SKM-1 treated with dmso at 0.1 percent for 144 hours (cell line): ENCODE results near the gene CCL27.

Experiments
- DNase-seq: peaks from one replicate; lab custom pipeline; 2025; ENCODE audit not compliant: unreplicated experiment; lab: John Stamatoyannopoulos, UW

The CCL27 gene

DNA sequence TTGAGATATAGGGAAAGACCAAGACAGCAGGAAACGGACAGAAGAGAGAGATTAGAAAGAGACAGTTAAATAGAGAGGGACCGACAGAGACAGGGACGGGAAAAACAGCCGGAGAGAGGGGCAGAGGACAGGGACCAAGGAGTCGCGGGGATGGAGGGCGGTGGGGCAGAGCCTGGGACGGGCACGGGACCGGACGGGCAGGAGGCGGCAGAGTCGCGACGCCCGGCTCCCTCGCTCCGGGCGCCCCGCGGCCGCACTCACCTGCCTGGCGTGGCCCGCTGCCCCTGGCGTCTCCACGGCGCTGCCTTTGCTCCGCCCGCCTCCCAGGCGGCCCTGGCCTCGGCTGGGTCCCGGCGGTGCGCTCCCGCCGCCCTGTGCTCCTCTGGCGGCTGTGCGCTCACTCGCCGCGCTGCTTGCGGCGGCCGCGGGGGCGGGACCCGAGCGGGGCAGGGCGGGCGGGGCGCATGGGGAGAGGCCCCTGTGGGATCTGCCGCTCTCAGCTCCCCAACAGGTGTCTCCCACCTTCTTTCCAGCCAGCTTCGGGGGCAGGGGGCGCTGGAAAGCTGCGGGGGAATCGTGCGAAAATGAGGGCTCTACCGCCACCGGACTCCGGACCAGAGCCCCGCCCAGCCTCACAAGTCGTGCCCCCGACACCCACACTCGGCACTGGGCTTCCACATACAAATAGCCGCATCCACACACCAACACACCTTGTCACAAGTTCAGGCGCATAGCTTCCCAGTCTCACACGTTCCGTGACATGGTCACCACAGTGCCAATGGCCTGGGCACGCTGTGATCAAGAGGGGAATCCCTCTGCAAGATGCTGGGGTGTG lies 33.6 kb downstream of the CCL27 start, which contains the start of gene ARID3C:
Gene ARID3C (minus strand): TSS at position 411 of the 835 bp plus-strand sequence. CDS start 1,052 bp downstream, outside the sequence.
- no peak for DNase-seq

DNA sequence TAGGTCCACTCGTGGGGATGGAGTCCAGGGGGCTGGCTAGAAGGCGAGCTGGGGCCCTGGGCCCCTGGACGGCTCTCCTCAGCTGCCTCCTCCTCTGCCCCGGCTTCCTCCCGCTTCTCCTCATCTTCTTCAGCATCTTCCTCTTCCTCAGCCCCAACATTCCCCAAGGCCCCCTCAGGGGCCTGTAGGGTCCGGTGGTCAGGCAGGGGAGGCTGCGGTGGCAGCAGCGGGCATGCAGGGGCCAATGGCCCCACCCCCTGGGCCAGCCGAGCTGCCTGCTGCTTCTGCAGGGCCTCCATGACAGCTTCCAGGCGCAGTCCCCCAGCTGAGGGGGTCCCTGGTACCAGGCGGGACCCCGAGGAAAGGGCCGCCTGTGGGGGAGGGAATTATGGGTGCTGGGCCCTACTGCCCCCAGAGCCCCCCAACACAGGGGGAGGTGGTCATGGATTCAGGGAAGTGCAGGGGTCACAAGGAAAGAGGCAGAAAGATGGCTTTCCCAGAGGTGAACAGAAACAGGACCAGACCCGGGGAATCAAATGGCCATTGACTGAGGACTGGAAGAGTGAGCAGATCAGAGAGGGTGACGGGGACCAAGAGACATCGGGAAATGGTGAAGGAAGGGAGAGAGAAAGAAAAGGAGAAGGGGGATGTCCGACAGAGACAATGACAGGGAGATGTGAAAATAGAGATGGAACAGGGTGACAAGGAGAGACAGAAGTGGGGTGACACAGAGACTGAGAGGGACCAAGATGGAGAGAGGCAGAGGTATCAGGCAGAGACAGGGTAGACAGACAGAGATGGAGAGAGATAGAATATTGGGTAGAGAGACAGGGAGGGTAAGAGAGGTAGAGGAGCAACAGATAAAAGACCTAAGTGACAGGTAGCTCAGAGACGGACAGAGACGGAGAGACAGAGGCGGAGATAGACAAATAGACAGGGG lies 34.5 kb downstream of the CCL27 start:
- DNase-seq, result no peak

DNA sequence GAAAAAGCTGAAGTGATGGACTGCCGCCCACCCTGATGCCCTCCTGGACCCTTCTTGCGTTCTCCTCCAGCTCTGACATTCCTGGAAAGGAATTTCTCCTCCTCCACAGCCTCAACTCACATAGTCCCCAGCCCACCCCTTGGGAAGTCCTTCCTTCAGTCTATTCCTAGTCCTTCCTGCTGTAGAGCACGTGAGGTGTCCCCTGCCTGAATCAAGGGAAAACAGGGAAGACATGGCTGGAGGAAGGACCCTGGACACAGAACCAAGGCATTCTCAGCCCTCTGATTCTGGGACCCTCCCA lies 37.3 kb downstream of the CCL27 start:
- no peak for DNase-seq

DNA sequence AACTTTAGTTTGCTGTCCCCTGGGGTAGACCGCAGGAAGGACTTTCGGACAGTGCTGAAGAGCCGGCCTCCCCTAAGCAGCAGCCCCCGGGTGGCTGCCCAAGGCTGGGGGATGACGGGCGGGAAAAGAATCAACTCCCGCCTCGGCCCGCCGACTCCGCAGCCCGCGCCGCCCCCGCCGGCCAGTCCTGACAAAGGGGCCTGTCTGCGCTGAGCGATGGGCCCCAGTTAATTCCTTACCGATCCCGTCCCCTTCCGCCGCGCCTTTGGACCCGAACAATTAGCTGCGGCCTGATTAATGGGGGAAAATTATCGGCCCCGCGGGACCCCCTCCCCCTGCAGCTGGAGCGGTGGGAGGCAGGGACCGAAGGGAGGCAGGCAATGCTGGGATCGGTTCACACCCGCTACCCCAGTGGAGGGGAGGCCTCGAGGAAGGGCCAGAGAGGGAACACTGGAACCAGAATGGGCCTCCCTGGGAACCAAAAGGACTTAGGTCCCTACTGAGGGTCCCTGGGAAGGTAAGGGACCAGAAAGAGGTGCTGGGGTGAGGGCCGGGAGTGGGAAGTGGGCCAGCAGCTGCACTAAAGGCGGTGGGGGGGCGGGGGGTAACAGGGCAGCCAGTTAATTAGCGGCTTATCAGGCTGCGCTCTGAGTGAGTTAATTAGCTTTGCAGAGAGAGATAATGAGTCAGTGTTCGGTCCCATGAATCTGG lies 37.8 kb downstream of the CCL27 start:
- no peak for DNase-seq

DNA sequence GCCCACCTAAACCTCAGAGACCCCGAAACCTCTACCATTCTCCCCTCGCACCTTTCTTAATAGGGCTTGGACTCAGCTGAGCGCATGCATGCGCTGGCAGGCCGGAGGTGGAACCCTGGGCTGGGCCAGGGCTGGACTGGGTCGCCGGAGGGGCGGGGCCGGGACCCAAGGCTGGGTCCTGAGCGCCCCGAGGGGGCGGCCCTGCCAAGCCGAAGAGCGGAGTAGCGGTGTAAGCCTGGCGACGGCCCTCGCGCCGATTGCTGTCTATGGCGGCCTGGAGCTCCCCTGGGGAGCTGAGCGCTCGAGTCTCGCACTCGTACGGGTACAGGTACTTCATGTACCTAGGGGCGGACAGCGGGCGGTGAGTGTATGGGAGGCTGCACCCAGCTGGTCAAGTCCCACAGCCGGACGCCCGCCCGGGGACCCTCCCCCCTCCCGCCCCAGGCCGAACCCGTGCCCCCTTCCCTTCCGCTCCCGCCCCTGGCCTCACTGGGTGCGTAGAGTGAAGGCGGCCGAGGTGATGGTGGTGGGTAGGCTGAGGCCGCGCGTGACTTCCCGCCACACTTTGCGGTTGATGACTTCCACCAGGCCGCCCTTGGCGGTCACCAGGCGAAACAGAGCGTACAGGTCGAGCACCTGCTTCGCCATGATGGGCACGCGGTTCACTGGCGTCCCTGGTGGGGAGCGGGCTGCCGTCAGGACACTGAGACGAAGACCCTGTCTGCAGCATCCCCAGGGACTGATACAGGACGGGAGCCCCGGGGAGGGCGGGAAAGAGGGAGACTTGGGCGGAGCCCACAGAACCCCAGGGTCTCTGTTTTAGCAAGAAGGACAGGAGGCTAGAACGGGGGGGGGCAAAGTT lies 38.9 kb downstream of the CCL27 start:
- no peak for DNase-seq

DNA sequence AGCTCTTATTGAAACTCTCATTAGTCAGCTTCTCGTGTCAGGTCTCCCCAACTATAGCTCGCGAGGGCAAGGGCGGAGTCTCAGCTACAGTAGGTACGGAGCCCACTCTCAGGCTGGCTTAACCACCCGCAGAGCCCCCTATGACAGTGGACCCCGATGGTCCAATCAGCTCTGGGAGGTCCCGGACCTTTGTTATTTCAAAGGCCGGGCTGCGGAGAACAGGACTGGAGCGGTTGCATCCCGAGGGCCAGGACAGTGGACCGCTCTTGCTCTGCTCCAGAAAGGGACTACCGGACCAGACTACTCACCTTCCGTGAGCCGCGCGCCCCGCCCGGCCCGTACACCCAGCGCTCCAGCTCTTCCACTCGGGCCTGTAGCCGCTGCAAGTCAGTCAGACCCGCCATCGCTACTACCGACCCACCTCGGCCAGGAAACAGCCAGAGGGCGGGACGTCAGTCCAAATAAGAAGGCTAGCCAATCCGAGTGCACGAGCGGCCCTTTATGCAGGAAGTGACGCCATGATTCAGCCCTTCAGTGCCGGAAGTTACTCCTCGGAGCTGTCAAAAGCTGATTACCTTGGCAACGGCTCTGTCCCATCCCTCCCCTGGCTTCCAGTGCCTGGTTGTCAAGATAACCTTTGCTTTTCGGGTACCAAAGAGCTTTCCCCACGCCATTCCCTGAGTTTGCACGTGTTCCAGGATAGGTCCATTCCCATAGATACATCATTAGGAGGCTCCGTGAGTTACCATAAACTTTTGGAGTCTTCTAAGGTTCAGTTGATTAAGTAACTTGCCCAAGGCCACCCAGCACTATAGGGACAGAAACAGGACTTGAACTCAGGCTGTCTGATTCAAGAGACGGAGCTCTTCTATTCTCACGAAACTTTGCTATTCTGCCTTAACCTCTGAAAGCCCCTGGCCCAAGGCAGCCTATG lies 42.1 kb downstream of the CCL27 start, which contains the start of gene DCTN3:
Gene DCTN3 (minus strand): TSS at position 435 of the 934 bp plus-strand sequence. CDS start 31 bp downstream, at position 404.
- peak; percentile 89 for DNase-seq

DNA sequence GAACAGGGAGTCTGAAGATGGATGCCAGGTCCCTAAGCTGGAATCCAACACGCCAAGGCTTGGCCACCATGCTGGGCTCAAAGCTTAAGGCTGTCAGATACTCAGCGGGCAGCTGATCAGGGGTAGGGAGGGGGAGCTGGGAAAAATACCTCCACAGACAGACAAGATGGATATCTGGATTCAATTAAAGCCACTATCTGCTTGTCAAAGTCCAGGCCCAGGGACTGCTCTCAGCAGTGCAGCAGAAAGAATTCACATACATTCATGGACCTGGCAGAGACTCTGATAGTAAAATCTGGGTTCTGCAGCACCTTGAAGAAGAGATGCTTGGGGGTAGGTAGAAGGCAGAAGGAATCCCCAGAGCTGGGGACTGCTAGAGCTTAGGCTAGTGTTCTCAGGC lies 47.3 kb downstream of the CCL27 start:
- no peak for DNase-seq

DNA sequence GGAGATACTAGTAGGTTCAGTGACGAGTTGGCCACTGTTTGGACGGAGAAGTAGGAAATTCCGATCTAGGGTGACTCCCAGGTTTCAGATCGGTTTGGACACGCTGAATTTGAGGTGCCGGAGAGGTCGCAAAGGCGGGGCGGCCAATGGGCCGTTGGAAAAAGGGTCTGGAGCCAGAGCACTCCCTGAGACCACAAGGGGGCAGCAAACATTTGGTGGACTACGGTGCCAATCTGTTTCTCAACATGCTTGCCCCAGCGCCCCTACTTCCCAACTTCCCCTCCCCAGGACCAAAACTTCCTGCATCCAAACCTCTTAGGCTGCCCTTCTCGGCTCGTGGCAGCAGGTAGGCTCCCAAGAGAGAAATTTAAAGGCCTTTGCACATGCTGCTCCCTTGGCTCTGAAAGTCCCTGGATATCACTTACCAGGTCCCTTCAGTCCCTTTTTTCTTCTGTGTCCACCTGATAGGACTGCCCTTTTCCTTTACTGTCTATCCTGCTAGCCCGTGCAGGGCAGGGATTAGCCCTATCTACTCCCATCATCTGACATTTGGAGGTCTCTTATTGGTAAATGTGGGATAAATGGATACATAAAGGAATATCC lies 49.6 kb downstream of the CCL27 start:
- peak; percentile 76 for DNase-seq
